GM13976 (cell line): ENCODE results near the gene NFKBIA.

Experiments
- DNase-seq: peaks from one replicate; pipeline ENCODE4 v3.0.0; 2012; ENCODE audit warnings: low spot score
- in situ Hi-C: fragments of 300-500 bp; cut with MboI; formaldehyde crosslinking; loops from one replicate; pipeline ENCODE4 v1.12.0; 2022; ENCODE audit warnings: low sequenced_read_pairs, mixed read lengths, inconsistent platforms; ENCODE audit not compliant: unreplicated experiment
- TF ChIP-seq, protein P1 (sequence below): IDR thresholded peaks from 2 replicates; pipeline ENCODE4 v1.5.1; 2012; ENCODE audit warnings: borderline replicate concordance, mild to moderate bottlenecking; ENCODE audit not compliant: insufficient read depth; ENCODE audit errors: extremely low read depth, missing control alignments, control extremely low read depth

The NFKBIA gene

DNA sequence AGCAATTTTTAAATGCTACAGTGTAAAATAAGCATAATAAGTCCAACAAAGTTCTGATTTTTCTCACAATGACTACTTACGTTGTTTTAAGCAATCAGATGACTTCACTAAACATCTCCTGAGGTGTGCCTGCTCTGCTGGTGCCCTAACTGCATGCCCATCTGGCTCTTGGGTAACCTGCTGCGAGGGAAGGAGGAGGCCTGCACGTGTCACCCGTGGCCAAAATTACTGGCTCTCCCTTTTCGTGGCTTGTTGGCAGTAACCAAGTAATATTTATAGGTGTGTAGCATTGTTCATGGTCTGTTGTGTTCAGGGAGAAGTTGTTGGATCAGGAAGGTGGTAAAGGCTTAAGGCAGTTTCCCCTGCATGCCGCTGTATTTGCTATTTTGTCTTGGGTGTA lies 6.3 kb upstream of the NFKBIA start:
- no peak for DNase-seq
- TF ChIP-seq, protein P1, sequence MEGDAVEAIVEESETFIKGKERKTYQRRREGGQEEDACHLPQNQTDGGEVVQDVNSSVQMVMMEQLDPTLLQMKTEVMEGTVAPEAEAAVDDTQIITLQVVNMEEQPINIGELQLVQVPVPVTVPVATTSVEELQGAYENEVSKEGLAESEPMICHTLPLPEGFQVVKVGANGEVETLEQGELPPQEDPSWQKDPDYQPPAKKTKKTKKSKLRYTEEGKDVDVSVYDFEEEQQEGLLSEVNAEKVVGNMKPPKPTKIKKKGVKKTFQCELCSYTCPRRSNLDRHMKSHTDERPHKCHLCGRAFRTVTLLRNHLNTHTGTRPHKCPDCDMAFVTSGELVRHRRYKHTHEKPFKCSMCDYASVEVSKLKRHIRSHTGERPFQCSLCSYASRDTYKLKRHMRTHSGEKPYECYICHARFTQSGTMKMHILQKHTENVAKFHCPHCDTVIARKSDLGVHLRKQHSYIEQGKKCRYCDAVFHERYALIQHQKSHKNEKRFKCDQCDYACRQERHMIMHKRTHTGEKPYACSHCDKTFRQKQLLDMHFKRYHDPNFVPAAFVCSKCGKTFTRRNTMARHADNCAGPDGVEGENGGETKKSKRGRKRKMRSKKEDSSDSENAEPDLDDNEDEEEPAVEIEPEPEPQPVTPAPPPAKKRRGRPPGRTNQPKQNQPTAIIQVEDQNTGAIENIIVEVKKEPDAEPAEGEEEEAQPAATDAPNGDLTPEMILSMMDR = no peak
- in situ Hi-C loops = loop anchor here (5.0 to 25.0 kb wide), 2 partner anchors 269 to 749 kb away; no protein-coding TSS in a partner anchor

- DNase-seq = no peak
- TF ChIP-seq, protein P1 = no peak
- in situ Hi-C loops = loop anchor here (25.0 kb wide), 1 partner anchor 747 kb away; no protein-coding TSS in a partner anchor
These were observed 5.0 kb upstream of the NFKBIA start for GRCh38 chr14:35409595-35409994.

DNA sequence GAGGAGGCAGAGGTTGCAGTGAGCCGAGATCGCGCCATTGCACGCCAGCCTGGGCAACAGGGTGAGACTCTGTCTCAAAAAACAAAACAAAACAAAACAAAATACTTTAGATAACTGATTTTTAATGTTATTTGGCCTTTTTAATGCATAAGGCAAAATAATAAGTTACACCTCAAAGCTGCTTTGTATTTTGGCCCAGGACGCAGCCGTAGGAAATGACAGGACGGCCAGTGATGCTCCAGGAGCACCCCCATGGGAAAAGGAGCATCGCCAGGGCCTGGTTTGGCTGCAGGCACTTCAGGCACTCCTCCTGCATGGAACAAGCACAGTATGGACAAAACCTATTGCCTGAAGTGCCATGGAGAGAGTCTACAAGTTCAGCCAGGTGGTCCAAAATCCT lies 3.5 kb upstream of the NFKBIA start:
- DNase-seq = no peak
- TF ChIP-seq, protein P1 = no peak
- in situ Hi-C loops = loop anchor here (25.0 kb wide), 1 partner anchor 746 kb away; no protein-coding TSS in a partner anchor

GRCh38 chr14:35407306-35407630 lies 2.7 kb upstream of the NFKBIA start:
- in situ Hi-C loops = loop anchor here (25.0 kb wide), 1 partner anchor 745 kb away; no protein-coding TSS in a partner anchor
- no peak for DNase-seq
- TF ChIP-seq, protein P1 = no peak

DNA sequence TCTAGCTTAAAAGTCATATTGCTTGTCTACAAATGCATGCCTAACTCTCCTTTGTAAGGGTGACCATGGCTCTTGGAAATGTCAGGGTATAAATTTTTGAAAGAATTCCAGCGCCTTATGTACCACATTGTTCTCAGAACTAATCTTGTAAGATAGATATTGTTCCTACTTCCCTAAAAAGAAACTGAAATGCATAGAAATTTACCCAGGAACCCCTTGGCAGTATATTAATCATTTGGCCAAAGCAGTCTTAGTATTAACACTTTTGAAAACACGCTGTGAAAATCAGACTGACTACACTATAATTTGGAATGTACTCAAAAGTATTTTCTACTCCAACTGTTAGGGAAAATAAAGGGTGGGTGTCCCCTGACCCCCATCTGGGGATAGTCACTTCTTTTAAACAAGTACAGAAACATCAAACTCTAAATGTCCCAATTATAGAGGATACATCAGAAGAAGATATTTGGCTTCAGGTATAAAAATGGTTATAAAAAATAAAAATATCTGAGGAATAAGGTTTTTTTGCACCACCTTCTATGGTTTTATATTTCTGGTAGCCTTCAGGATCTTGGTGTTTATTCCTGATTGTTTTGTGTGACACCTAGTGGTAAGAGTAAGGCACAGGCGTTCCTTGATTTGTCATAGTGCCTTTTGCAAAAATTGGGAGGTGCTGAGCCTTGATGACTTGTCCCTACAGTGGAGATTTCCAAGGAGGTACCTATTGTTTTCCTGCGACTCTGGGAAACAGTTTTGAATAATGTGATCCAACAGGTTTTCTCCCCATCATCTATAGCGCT lies 2.2 kb upstream of the NFKBIA start:
- TF ChIP-seq, protein P1 = peak; percentile 82
- in situ Hi-C loops = loop anchor here (25.0 kb wide), 1 partner anchor 744 kb away; no protein-coding TSS in a partner anchor
- no peak for DNase-seq

- in situ Hi-C loops = loop anchor here (25.0 kb wide), 1 partner anchor 744 kb away; no protein-coding TSS in a partner anchor
- TF ChIP-seq, protein P1 = no peak
- no peak for DNase-seq
These were observed 1.5 kb upstream of the NFKBIA start for GRCh38 chr14:35406090-35406489.
